Loucy (cell line): ENCODE results near the gene PDK2.

Source experiments
- H2AFZ ChIP-seq: fragments of 200-600 bp; sonication (generic); 2 replicates; pipeline ENCODE4 v1.6.0; 2016; ENCODE audit warnings: antibody characterized with exemption, mild to moderate bottlenecking, low read length, moderate library complexity
- H3F3A ChIP-seq: fragments of 200-600 bp; 2 replicates; pipeline ENCODE4 v1.6.0; 2016; ENCODE audit warnings: antibody characterized with exemption, low read depth, mild to moderate bottlenecking
- H3K27me3 ChIP-seq: fragments of 200-600 bp; sonication (generic); 2 replicates; pipeline ENCODE4 v1.6.1; 2014; ENCODE audit warnings: low read length, mild to moderate bottlenecking; ENCODE audit not compliant: insufficient read depth, poor library complexity, severe bottlenecking
- H3K36me3 ChIP-seq: fragments of 200-600 bp; sonication (generic); 2 replicates; pipeline ENCODE4 v1.6.1; 2016; ENCODE audit warnings: low read length; ENCODE audit not compliant: insufficient read depth
- H3K4me1 ChIP-seq: fragments of 200-600 bp; sonication (generic); 2 replicates; pipeline ENCODE4 v1.5.1; 2014; ENCODE audit warnings: low read length, mild to moderate bottlenecking; ENCODE audit not compliant: insufficient read depth, poor library complexity, severe bottlenecking
- H3K4me2 ChIP-seq: fragments of 200-600 bp; sonication (generic); 2 replicates; pipeline ENCODE4 v1.6.0; 2014; ENCODE audit warnings: antibody characterized with exemption, low read length, low read depth, mild to moderate bottlenecking; ENCODE audit not compliant: poor library complexity, severe bottlenecking
- H3K4me3 ChIP-seq: fragments of 200-600 bp; sonication (generic); 2 replicates; pipeline ENCODE4 v1.5.1; 2014; ENCODE audit warnings: low read length, mild to moderate bottlenecking, mixed read lengths; ENCODE audit not compliant: poor library complexity, severe bottlenecking
- H3K79me2 ChIP-seq: fragments of 200-600 bp; sonication (generic); 2 replicates; pipeline ENCODE4 v1.6.1; 2014; ENCODE audit warnings: low read length; ENCODE audit not compliant: insufficient read depth
- H3K9ac ChIP-seq: fragments of 200-600 bp; sonication (generic); 2 replicates; pipeline ENCODE4 v1.6.0; 2014; ENCODE audit warnings: mild to moderate bottlenecking, low read depth, low read length, moderate library complexity; ENCODE audit not compliant: poor library complexity, severe bottlenecking
- H3K9me2 ChIP-seq: fragments of 200-600 bp; sonication (generic); replicated peaks from 2 replicates; pipeline ENCODE4 v1.6.1; 2016; ENCODE audit warnings: low read depth, low read length, mixed read lengths
- H3K9me3 ChIP-seq: fragments of 200-600 bp; sonication (generic); 2 replicates; pipeline ENCODE4 v1.6.1; 2014; ENCODE audit warnings: mild to moderate bottlenecking, antibody characterized with exemption, low read length, low read depth; ENCODE audit not compliant: insufficient read depth
- H4K20me1 ChIP-seq: fragments of 200-600 bp; sonication (generic); 2 replicates; pipeline ENCODE4 v1.6.0; 2014; ENCODE audit warnings: antibody characterized with exemption, low read length, mild to moderate bottlenecking; ENCODE audit not compliant: insufficient read depth, poor library complexity, severe bottlenecking
- CTCF ChIP-seq: fragments of 200-600 bp; sonication (generic); conservative IDR thresholded peaks from 2 replicates; pipeline ENCODE4 v1.5.1; 2014; ENCODE audit warnings: mild to moderate bottlenecking, antibody characterized with exemption, low read length
- EZH2phosphoT487 ChIP-seq: fragments of 200-600 bp; IDR thresholded peaks from 2 replicates; pipeline ENCODE4 v1.6.1; 2018; ENCODE audit warnings: antibody characterized with exemption, mild to moderate bottlenecking, moderate library complexity, borderline replicate concordance

PDK2 gene

GRCh38 chr17:50150354-50151040 lies 55.3 kb downstream of the PDK2 start, which contains the start of gene PPP1R9B:
TSS of gene PPP1R9B (minus strand) at chr17:50150677. CDS start at chr17:50150513, 164 bp downstream.
- peak within 1 kb of the TSS; percentile 82 for H3K4me3 ChIP-seq
- peak within 1 kb of the TSS; percentile 92 for H3K4me2 ChIP-seq
- peaks cover 53% of the 10 kb centered on the region for H3K79me2 ChIP-seq
- H3K36me3 ChIP-seq, result no peaks in the 10 kb centered on the region
- H3K4me1 ChIP-seq, result peaks cover 51% of the 10 kb centered on the region
- H3K9ac ChIP-seq, result peak within 1 kb of the TSS; percentile 99
- H4K20me1 ChIP-seq, result peaks cover 48% of the 10 kb centered on the region
- no peaks in the 10 kb centered on the region for H3K9me2 ChIP-seq
- TF ChIP-seq EZH2phosphoT487 (no peak), CTCF (no peak)
- H3K27me3 ChIP-seq, result no peaks in the 10 kb centered on the region
- H2AFZ ChIP-seq, result peak within 1 kb of the TSS; percentile 64; the same call in 1 of the 2 replicates
- no peaks in the 10 kb centered on the region for H3K9me3 ChIP-seq
- H3F3A ChIP-seq, result no peaks in the 10 kb centered on the region

GRCh38 chr17:50151041-50151936 lies 56.1 kb downstream of the PDK2 start:
- H2AFZ ChIP-seq, result peak overlapping the region; percentile 64; the same call in 1 of the 2 replicates
- no peaks in the 10 kb centered on the region for H3F3A ChIP-seq
- peak overlapping the region; percentile 92 for H3K4me2 ChIP-seq
- no peaks in the 10 kb centered on the region for H3K27me3 ChIP-seq
- no peaks in the 10 kb centered on the region for H3K36me3 ChIP-seq
- H3K9me3 ChIP-seq, result no peaks in the 10 kb centered on the region
- H3K79me2 ChIP-seq, result peaks cover 45% of the 10 kb centered on the region
- H3K9me2 ChIP-seq, result no peaks in the 10 kb centered on the region
- peaks cover 40% of the 10 kb centered on the region for H4K20me1 ChIP-seq
- H3K9ac ChIP-seq, result peak overlapping the region; percentile 99
- H3K4me1 ChIP-seq, result peaks cover 44% of the 10 kb centered on the region
- H3K4me3 ChIP-seq, result peak overlapping the region; percentile 82
- no peak for TF ChIP-seq EZH2phosphoT487
- TF ChIP-seq CTCF, result no peak; the same call in 1 of the 2 replicates

GRCh38 chr17:50151937-50152547 lies 56.9 kb downstream of the PDK2 start:
- Histone ChIP-seq H2AFZ (peak overlapping the region; percentile 30; the same call in 1 of the 2 replicates), H3K4me1 (peaks cover 37% of the 10 kb centered on the region), H3K79me2 (peaks cover 38% of the 10 kb centered on the region), H3K9me3 (no peaks in the 10 kb centered on the region), H3K9ac (peak overlapping the region; percentile 78), H3K4me2 (peak overlapping the region; percentile 92), H4K20me1 (peaks cover 33% of the 10 kb centered on the region), H3K4me3 (peak overlapping the region; percentile 82), H3K27me3 (no peaks in the 10 kb centered on the region), H3K9me2 (no peaks in the 10 kb centered on the region), H3K36me3 (no peaks in the 10 kb centered on the region), H3F3A (no peaks in the 10 kb centered on the region)
- TF ChIP-seq CTCF (no peak), EZH2phosphoT487 (no peak)
